OCI-M1 (cell line): ENCODE results near the gene ETNPPL.
A peak's percentile ranks its signal among the peaks of the same experiment; 100 is the strongest.

ENCODE experiments used
- DNase-seq: peaks from one replicate; lab custom pipeline; 2025; lab: John Stamatoyannopoulos, UW

ETNPPL gene

GRCh38 chr4:108762559-108763225 lies at the start of gene ETNPPL:
TSS of gene ETNPPL (minus strand) at chr4:108763053. CDS start at chr4:108762898, 155 bp downstream.
- no peak for DNase-seq

GRCh38 chr4:108811486-108811885 lies 48.6 kb upstream of the ETNPPL start:
- no peak for DNase-seq

- no peak for DNase-seq
These were observed 47.2 kb upstream of the ETNPPL start for GRCh38 chr4:108810087-108810486.

- DNase-seq: no peak
These were observed 41.9 kb upstream of the ETNPPL start for GRCh38 chr4:108804648-108805273.

- DNase-seq: no peak
These were observed 36.5 kb upstream of the ETNPPL start for GRCh38 chr4:108799306-108799705.

- no peak for DNase-seq
These were observed 33.3 kb upstream of the ETNPPL start for GRCh38 chr4:108796173-108796572.

- DNase-seq: no peak
These were observed 32.9 kb upstream of the ETNPPL start for GRCh38 chr4:108795733-108796132.

GRCh38 chr4:108794136-108794535 lies 31.3 kb upstream of the ETNPPL start:
- no peak for DNase-seq

GRCh38 chr4:108793415-108793814 lies 30.6 kb upstream of the ETNPPL start:
- DNase-seq: no peak

- DNase-seq: no peak
These were observed 25.9 kb upstream of the ETNPPL start for GRCh38 chr4:108788731-108789130.

- no peak for DNase-seq
These were observed 24.9 kb upstream of the ETNPPL start for GRCh38 chr4:108787724-108788123.

GRCh38 chr4:108787106-108787505 lies 24.3 kb upstream of the ETNPPL start:
- DNase-seq: no peak

- DNase-seq: no peak
These were observed 23.5 kb upstream of the ETNPPL start for GRCh38 chr4:108786351-108786750.

- DNase-seq: peak; percentile 42
These were observed 21.0 kb upstream of the ETNPPL start for GRCh38 chr4:108783665-108784463.

GRCh38 chr4:108779958-108780357 lies 17.1 kb upstream of the ETNPPL start:
- DNase-seq: no peak

- no peak for DNase-seq
These were observed 14.5 kb upstream of the ETNPPL start for GRCh38 chr4:108777388-108777787.

- DNase-seq: no peak
These were observed 13.1 kb upstream of the ETNPPL start for GRCh38 chr4:108775921-108776320.

GRCh38 chr4:108774809-108775530 lies 12.1 kb upstream of the ETNPPL start:
- no peak for DNase-seq

- DNase-seq: no peak
These were observed 9.5 kb upstream of the ETNPPL start for GRCh38 chr4:108772402-108772801.

GRCh38 chr4:108766058-108766457 lies 3.2 kb upstream of the ETNPPL start:
- no peak for DNase-seq

GRCh38 chr4:108763986-108764385 lies 1.1 kb upstream of the ETNPPL start:
- DNase-seq: no peak

GRCh38 chr4:108763226-108763593 lies 357 bp upstream of the ETNPPL start:
- DNase-seq: peak; percentile 53
